ENCODE results near the gene SOCS4.

SOCS4 gene

DNA sequence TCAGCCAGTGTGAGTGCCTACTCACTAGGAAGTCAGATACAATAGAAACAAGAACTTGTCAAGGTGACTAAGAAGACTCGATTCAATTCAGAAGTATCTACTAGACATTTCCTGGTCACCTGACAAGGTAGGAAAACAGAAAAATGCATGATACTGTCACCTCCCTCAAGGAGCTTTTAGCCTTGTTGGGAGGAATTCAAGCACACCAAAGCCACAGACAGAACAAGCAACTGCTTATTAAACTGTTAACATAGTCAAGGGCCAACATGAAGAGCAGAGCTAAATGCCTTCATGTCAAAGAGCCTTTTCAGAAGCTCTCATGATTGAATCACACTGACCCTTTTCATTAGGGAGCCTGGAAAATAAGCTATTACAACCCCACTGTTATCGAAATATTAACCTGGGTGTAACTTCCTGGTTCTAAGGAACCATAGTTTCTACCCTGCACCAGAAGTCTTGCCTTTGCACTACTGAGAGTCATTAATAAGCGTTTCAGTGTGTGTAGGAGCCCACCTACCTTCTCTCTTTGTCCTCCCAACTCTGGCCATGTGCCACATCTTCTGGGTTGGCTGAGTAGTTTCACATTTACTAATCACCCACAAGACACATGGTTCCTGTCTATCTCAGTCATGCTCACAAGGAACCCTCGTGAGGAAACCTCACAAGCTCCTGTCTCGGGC is 71.0 kb downstream of the SOCS4 start:
- TF ChIP-seq, protein P1, sequence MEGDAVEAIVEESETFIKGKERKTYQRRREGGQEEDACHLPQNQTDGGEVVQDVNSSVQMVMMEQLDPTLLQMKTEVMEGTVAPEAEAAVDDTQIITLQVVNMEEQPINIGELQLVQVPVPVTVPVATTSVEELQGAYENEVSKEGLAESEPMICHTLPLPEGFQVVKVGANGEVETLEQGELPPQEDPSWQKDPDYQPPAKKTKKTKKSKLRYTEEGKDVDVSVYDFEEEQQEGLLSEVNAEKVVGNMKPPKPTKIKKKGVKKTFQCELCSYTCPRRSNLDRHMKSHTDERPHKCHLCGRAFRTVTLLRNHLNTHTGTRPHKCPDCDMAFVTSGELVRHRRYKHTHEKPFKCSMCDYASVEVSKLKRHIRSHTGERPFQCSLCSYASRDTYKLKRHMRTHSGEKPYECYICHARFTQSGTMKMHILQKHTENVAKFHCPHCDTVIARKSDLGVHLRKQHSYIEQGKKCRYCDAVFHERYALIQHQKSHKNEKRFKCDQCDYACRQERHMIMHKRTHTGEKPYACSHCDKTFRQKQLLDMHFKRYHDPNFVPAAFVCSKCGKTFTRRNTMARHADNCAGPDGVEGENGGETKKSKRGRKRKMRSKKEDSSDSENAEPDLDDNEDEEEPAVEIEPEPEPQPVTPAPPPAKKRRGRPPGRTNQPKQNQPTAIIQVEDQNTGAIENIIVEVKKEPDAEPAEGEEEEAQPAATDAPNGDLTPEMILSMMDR (conservative IDR thresholded peaks at IDR 0.05; ENCODE audit: low read depth) = no peak
- ChIA-PET POLR2A (ENCODE audit: low non-redundant PET) (no interaction called here), CTCF (interaction anchor here (0.6 kb wide), 1 partner anchor 173 kb away, joined by 3 read pairs; no protein-coding TSS in a partner anchor)
- H3K27ac ChIP-seq = no peak overlapping the region
- DNase-seq (ENCODE audit: low spot score) = no peak

DNA sequence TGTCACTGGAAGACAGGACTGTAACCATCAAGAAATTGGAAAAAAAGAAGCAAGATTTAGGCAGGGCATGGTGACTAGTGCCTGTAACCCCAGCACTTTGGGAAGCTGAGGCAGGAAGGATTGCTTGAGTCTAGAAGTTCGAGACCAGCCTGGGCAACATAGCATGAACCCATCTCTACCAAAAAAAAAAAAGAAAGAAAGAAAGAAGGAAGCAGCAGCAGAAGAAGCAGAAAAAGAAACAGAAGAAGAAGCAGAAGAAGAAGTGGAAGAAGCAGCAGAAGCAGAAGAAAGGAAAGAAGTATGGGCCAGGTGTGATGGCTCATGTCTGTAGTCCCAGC is 71.5 kb downstream of the SOCS4 start:
- CTCF ChIA-PET = interaction anchor here (0.6 kb wide), 1 partner anchor 172 kb away, joined by 3 read pairs; no protein-coding TSS in a partner anchor
- H3K27ac ChIP-seq = no peak overlapping the region
- DNase-seq (ENCODE audit: low spot score) = no peak
- POLR2A ChIA-PET (ENCODE audit: low non-redundant PET) = no interaction called here
- TF ChIP-seq, protein P1 (conservative IDR thresholded peaks at IDR 0.05; ENCODE audit: low read depth) = no peak
